GM23248 (cell line): ENCODE data around the gene GCNA.

ENCODE experiments used
- EZH2 ChIP-seq: fragments of 200-600 bp; sonication (generic); IDR thresholded peaks from 2 replicates; pipeline ENCODE4 v1.6.1; 2018; ENCODE audit warnings: antibody characterized with exemption, mild to moderate bottlenecking; ENCODE audit not compliant: insufficient read depth, poor library complexity, severe bottlenecking
- EZH2phosphoT487 ChIP-seq: fragments of 200-600 bp; sonication (generic); IDR thresholded peaks from 2 replicates; pipeline ENCODE4 v1.6.1; 2018; ENCODE audit warnings: antibody characterized with exemption, moderate library complexity, mild to moderate bottlenecking, low read depth; ENCODE audit not compliant: insufficient read depth

DNA sequence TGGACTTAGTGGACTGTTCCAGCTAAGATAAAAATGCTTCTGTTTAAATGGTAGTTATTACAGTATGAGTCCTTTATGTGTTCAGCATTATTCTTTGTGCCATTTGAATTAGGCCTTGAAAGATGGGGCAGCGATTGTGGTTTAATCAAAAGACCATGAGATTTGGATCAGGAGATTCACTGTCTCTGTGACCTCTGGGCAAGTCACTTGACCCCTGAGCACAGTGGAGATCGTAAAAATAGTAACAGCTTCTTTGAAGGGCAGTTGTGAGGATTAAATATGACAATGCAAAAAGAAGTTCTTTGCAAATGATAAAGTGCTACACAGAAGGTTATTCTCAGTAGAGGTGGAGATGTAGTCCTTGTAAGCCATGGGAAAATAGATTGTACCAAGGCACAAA lies 29.3 kb downstream of the GCNA start:
- TF ChIP-seq EZH2 (no peak), EZH2phosphoT487 (no peak)
